ENCODE measurements around the gene NSMCE4A. TPM values are rescaled to one million over a fixed set of nuclear protein-coding genes. Genes with fewer than 3 reads are reported as not detected.
"Not testable (repeated sequence)": the region's sequence is repeated elsewhere in the genome, so short reads cannot be mapped to it uniquely, and the experiment has no call there.

The NSMCE4A gene
- total and polyA plus RNA-seq, 2 donors (not counting 3 experiments of a cell fraction or from before 2014, with no cell fraction given), result 36.8 to 51.0 TPM

DNA sequence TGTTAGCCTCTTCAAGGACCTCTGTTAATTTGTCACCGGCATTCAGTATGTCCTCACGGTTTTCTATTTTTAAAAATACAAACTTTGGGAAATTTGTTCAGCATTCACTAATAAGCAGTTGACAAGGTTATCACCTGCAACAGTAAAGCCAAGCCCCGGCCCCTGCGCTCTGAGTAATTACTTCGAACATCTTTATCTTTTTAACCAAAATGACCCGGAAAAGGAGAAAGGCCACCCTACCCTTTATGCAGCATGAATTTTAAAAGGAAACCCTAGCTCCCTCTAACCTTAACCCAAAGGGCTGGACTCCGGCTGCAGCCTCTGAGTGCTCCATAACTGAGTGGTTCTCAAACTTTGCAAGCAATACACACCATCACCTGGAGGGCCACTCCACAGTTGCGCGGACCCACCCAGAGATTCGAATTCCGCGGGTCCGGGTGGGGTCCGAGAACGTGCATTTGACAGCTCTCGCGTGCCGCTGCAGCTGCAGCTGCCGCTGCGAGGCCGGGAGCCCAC lies 940 bp downstream of the NSMCE4A start:
- Histone ChIP-seq H3K27me3 (ENCODE audit: control insufficient read depth in 2 of 2, insufficient read depth in 2 of 2, low read length in 2 of 2) (no peaks in the 10 kb centered on the region), H2AFZ (ENCODE audit: low read depth, low read length) (peak overlapping the region; percentile 83), H3K4me3 (replicated peaks in 1 of 3; ENCODE audit: insufficient read depth in 1 of 3, low read depth in 1 of 3, low read length in 3 of 3) (peak overlapping the region; percentile 80 to 92 (median 85)), H4K20me1 (replicated peaks; ENCODE audit: control insufficient read depth, extremely low read depth, insufficient read depth, low read length) (no peaks in the 10 kb centered on the region), H3K9ac (replicated peaks; ENCODE audit: extremely low read depth, insufficient read depth, low read length) (peak overlapping the region; percentile 91), H3K9me3 (replicated peaks; ENCODE audit: control insufficient read depth, insufficient read depth, low read length) (no peaks in the 10 kb centered on the region), H3K4me2 (ENCODE audit: insufficient read depth, low read length) (peak overlapping the region; percentile 95), H3K79me2 (ENCODE audit: control insufficient read depth, insufficient read depth, low read length) (peaks cover 22% of the 10 kb centered on the region), H3K9me1 (replicated peaks; ENCODE audit: control insufficient read depth, extremely low read depth, insufficient read depth, low read length) (no peaks in the 10 kb centered on the region), H3K27ac (ENCODE audit: insufficient read depth, low read depth, low read length) (no peak overlapping the region), H3K36me3 (ENCODE audit: control insufficient read depth in 2 of 2, extremely low read depth in 1 of 2, insufficient read depth in 2 of 2, low read length in 2 of 2) (peaks cover 0 to 4% of the 10 kb centered on the region in 2 experiments), H3K4me1 (ENCODE audit: control insufficient read depth, extremely low read depth, insufficient read depth, low read length) (peaks cover 10% of the 10 kb centered on the region)
- BruUV-seq (replicated peaks), result no TSS peak
- TF ChIP-seq POLR2A (IDR thresholded peaks at IDR 0.05; ENCODE audit: low read depth, low read length) (no peak), GATA2 (IDR thresholded peaks at IDR 0.05; ENCODE audit: insufficient read depth, insufficient read length, low read depth, low read length) (no peak), FOS (IDR thresholded peaks at IDR 0.05; ENCODE audit: borderline replicate concordance, insufficient read depth, low read length) (no peak), MYC (IDR thresholded peaks at IDR 0.05; ENCODE audit: low read depth, low read length) (peak; percentile 53)
- TF ChIP-seq, protein P1, sequence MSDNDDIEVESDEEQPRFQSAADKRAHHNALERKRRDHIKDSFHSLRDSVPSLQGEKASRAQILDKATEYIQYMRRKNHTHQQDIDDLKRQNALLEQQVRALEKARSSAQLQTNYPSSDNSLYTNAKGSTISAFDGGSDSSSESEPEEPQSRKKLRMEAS (IDR thresholded peaks at IDR 0.05; ENCODE audit: insufficient read depth, insufficient read length), result peak; percentile 64
- CTCF ChIA-PET, result interaction anchor here (0.8 to 2.1 kb wide), 7 partner anchors 46 to 1025 kb away, joined by 3 to 11 read pairs (median 4); partner anchors contain the start of gene ATE1
- intact Hi-C loops (cut with micrococcal nuclease), result loop anchor here (1.0 to 5.0 kb wide), 5 partner anchors 18 to 167 kb away; no protein-coding TSS in a partner anchor
- DNase-seq (ENCODE audit: low read depth, low spot score) (no peak), FAIRE-seq (peak; percentile 66)
- dilution Hi-C loops (cut with MboI; ENCODE audit: extremely low pct_ligation_motif_present, low sequenced_read_pairs), result no loop called here
- POLR2A ChIA-PET, result no interaction called here

DNA sequence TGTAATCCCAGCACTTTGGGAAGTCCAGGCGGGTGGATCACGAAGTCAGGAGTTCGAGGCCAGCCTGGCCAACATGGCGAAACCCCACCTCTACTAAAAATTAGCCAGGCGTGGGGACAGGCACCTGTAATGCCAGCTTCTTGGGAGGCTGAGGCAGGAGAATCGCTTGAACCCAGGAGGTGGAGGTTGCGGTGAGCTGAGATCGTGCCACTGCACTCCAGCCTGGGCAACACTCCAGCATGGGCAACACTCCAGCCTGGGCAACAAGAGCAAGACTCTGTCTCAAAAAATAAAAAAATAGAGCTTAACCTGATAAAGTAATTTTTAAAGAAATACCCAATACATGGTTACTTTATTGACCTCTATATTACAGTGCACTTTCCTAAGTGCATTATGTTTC lies 5.9 kb downstream of the NSMCE4A start:
- H2AFZ ChIP-seq (ENCODE audit: low read depth, low read length); H4K20me1 ChIP-seq (replicated peaks; ENCODE audit: control insufficient read depth, extremely low read depth, insufficient read depth, low read length); BruUV-seq (replicated peaks); H3K27ac ChIP-seq (ENCODE audit: insufficient read depth, low read depth, low read length); H3K9ac ChIP-seq (replicated peaks; ENCODE audit: extremely low read depth, insufficient read depth, low read length); H3K4me1 ChIP-seq (ENCODE audit: control insufficient read depth, extremely low read depth, insufficient read depth, low read length); H3K4me3 ChIP-seq (replicated peaks in 1 of 3; ENCODE audit: insufficient read depth in 1 of 3, low read depth in 1 of 3, low read length in 3 of 3); POLR2A ChIA-PET; intact Hi-C loops (cut with micrococcal nuclease); H3K27me3 ChIP-seq (ENCODE audit: control insufficient read depth in 2 of 2, insufficient read depth in 2 of 2, low read length in 2 of 2); H3K9me3 ChIP-seq (replicated peaks; ENCODE audit: control insufficient read depth, insufficient read depth, low read length); H3K4me2 ChIP-seq (ENCODE audit: insufficient read depth, low read length); FAIRE-seq; dilution Hi-C loops (cut with MboI; ENCODE audit: extremely low pct_ligation_motif_present, low sequenced_read_pairs); DNase-seq (ENCODE audit: low read depth, low spot score); H3K9me1 ChIP-seq (replicated peaks; ENCODE audit: control insufficient read depth, extremely low read depth, insufficient read depth, low read length): not testable (repeated sequence)
- Histone ChIP-seq H3K36me3 (ENCODE audit: control insufficient read depth in 2 of 2, extremely low read depth in 1 of 2, insufficient read depth in 2 of 2, low read length in 2 of 2) (peaks cover 8 to 14% of the 10 kb centered on the region in 2 experiments), H3K79me2 (ENCODE audit: control insufficient read depth, insufficient read depth, low read length) (peaks cover 20% of the 10 kb centered on the region)
- CTCF ChIA-PET, result interaction anchor here (0.7 kb wide), 1 partner anchor 10 kb away, joined by 3 read pairs; no protein-coding TSS in a partner anchor

Data from endothelial cell of umbilical vein (primary cell).